ENCODE measurements around the gene EIF2S2.
"Not testable (repeated sequence)": the region's sequence is repeated elsewhere in the genome, so short reads cannot be mapped to it uniquely, and the experiment has no call there.

Gene EIF2S2, protein sequence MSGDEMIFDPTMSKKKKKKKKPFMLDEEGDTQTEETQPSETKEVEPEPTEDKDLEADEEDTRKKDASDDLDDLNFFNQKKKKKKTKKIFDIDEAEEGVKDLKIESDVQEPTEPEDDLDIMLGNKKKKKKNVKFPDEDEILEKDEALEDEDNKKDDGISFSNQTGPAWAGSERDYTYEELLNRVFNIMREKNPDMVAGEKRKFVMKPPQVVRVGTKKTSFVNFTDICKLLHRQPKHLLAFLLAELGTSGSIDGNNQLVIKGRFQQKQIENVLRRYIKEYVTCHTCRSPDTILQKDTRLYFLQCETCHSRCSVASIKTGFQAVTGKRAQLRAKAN

DNA sequence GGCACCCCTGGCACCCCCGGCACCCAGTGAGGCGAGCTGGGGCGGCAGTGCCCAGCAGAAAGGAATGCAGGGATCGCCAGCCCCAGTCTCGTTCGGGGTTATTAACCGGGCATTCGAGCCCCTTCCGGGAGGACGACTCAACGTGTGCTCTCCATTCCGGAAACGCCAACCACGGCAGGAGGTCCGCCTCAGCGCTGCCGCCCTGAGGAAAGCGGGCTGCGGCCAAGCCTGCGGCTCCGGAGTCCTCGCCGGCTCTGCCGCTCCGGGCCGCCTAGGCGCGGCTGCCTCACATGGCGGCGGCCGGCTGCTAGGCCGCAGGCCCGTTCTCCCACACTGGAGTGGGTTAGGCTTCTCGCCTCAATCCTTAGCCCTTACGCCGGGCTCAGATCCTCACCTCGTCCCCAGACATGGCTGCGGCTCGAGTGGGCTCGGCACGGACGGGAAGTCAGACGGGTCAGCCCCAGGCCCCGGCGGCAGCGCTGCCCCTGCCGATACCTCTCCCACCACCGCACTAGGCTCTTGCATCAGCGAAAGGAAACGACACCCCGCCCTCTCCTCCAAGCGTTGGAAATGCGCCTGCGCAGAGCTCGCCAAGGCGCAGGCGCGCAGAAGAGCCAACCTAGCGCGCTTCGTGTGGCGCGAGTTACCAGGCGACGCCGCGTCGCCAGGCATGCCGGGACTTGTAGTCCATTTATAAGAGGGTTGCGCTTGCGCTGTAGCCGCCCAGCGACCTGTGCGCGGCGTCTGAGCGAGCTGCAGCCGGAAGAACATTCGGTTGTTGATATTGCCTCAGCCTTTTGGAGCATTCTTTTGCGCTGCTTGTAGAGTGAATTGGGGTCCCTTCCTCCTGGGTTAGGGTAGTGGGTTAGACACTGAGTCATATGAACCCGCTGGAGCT lies at the start of gene EIF2S2:
Gene EIF2S2 (minus strand): TSS at position 542 of the 898 bp plus-strand sequence. CDS start 133 bp downstream, at position 409.
- DNase-seq (ENCODE audit: low read depth), result peak; percentile 94

DNA sequence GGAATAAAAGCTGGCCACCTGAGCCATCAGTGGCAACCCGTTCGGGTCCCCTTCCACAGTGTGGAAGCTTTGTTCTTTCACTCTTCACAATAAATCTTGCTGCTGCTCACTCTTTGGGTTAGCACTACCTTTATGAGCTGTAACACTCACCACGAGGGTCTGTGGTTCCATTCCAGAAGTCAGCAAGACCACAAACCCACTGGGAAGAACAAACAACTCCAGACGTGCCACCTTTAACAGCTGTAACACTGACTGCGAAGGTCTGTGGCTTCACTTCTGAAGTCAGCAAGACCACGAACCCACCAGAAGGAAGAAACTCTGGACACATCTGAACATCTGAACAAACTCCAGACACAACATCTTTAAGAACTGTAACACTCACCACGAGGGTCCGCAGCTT lies 45.7 kb upstream of the EIF2S2 start:
- DNase-seq (ENCODE audit: low read depth), result not testable (repeated sequence)

DNA sequence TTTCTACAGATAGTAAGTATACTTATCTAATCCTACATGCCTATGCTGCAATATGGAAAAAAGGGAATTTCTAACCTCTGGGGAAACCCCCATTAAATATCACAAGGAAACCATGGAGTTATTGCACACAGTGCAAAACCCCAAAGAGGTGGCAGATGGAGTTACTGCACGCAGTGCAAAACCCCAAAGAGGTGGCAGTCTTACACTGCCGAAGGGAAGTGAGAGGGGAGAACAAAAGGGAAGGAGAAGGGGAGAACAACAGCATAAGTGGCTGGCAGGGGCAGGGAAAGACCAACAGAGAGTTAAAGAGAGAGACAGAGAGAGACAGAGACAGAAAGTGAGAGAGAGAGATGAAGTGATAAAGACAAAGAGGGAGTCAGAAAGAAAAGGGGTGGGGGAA lies 43.8 kb upstream of the EIF2S2 start:
- no peak for DNase-seq (ENCODE audit: low read depth)

DNA sequence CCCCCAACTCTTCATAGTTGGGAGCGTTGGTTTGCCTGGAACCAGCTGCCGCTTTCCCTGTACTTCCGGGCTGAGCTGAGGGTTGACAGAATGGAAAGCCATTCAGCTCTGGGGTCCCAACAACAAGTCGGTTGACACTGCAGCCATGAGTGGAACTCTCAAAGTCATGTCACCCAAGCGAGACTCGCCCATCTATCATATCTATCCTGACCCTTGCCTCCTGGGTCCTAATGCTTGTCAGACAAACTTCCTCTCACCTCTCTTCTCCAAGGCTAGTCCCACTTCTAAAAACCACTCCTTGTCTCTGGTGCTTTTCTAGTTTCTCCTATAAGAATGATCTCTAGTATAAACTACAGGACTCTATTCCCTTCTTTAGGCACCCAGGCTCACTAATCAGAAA lies 41.1 kb upstream of the EIF2S2 start:
- not testable (repeated sequence) for DNase-seq (ENCODE audit: low read depth)

DNA sequence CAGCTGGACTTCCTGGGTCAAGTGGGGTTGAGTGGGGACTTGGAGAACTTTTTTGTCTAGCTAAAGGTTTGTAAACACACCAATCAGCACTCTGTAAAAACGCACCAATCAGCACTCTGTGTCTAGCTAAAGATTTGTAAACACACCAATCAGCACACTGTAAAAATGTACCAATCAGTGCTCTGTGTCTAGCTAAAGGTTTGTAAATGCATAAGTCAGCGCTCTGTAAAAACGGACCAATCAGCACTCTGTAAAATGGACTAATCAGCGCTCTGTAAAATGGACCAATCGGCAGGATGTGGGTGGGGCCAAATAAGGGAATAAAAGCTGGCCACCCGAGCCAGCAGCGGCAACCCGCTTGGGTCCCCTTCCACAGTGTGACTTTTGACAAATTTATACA lies 40.0 kb upstream of the EIF2S2 start:
- not testable (repeated sequence) for DNase-seq (ENCODE audit: low read depth)

DNA sequence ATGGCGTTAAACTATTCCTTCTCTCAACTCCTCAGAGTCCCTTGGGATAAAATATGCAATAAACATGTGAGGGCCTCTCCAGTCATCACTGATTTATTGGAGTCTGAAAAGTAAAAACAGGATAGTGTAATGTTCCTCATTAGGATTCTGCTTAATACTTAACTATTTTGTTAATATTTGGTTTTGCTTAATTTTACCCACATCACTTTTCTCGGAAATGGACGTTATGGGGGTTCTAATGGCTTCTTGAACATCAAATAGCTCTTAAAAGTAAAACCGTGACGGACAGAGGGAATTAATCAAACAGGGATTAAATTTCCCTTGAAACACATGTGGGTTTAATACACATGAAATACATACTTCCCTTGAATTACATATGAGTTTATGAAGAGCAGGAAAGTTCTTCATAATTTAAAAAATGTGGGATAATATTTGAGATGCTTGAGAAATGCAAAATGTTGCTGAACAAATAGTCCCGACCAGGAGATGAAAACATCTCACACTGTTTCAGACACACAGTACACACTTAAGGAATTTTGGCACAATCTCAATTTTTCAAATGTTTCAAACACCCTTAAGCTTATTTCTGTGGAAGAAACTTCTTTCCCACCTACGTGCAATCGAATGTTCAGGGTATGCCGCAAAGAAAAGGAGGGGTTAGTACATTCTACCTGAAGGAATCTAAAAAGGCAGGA lies 38.4 kb upstream of the EIF2S2 start:
- DNase-seq (ENCODE audit: low read depth), result no peak

DNA sequence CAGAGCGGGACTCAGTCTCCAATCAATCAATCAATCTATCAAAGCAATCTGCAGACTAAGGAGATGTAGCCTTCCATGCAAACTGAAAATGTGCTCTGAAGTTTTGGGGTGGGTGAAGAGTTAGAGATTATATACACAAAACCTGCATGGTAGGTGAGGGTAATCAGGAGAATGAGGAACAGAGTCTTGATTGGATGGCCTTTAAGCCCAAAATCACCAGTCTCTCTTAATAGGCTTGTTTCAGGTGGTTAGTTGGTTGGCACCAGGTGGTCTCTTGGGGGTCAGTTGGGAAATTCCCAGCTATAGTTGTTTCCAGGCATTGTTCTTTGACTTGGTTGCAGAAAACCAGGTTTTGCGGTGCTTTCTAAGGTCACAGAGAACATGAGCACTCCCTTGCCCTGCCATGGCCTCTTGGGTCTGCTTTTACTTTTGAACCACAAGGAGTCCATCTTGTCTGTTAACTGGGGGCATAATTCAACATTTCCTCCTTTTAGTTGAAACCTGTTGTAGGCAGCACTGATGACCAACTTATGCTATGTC lies 33.3 kb upstream of the EIF2S2 start:
- no peak for DNase-seq (ENCODE audit: low read depth)

DNA sequence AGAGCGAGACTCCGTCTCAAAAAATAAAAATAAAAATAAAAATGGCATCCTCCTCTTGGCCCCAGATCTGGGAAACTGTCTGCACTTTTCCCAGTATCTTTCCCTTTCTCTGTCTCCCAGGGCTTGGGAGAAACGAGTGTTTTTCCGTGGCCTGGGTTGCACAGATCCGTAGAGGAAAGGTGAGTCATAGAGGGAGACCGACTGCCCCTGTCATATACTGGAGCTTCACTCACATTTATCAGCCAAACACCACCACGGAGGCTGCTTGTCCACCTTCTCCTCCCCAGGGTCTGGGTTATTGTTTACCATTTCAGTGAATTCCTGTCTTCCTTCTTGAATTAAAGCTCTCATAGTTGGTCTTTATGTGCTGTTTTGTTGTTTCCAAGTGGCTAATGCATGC lies 31.9 kb upstream of the EIF2S2 start:
- DNase-seq (ENCODE audit: low read depth), result no peak

DNA sequence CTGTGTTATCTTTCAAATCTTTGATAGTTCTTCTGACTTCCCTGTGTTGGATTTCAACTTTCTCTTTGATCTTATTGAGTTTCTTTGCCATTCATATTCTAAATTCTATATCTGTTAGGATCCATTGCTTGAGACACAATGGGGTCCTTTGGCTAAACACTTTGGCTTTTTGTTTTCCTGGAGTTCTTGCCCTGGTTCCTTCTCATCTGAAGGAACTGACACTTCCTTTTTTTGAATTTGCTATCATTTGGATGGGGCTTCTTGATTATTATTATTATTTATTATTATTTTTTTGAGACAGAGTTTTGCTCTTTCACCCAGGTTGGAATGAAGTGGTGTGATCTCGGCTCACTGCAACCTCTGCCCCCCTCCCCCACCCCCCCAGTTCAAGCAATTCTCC lies 30.1 kb upstream of the EIF2S2 start:
- DNase-seq (ENCODE audit: low read depth), result no peak

DNA sequence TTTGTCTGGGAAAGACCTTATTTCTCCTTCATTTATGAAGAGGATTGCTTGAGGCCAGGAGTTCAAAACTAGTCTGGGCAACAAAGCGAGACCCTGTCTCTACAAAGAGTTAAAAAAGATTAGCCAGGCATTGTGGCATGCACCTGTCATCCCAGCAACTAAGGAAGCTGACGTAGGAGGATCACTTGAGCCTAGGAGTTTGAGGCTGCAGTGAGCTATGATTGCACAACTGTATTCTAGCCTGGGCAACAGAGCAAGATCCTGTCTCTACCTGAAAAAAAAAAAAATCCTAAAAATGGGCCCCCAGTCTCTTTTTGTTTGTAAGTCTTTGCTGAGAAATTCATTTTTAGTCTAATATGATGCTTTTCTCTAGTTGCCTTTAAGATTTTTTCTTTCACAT lies 29.2 kb upstream of the EIF2S2 start:
- DNase-seq (ENCODE audit: low read depth), result no peak

DNA sequence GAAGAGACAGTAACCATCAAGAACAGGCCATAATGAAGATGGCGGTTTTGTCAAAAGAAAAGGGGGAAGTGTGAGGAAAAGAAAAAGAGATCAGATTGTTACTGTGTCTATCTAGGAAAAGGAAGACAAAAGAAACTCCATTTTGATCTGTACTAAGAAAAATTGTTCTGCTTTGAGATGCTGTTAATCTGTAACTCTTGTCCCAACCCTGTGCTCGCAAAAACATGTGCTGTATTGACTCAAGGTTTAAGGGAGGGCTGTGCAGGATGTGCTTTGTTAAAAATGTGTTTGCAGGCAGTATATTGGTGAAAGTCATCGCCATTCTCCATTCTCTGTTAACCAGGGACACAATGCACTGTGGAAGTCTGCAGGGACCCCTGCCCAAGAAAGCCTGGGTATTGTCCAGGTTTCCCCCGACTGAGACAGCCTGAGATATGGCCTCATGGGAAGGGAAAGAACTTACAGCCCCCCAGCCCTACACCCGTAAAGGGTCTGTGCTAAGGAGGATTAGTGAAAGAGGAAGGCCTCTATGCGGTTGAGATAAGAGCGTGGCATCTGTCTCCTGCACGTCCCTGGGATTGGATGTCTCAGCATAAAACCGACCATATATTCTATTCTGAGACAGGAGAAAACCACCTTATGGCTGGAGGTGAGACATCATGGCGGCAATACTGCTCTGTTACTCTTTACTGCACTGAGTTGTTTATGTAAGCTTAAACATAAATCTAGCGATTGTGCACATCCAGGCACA lies 23.7 kb upstream of the EIF2S2 start:
- not testable (repeated sequence) for DNase-seq (ENCODE audit: low read depth)

DNA sequence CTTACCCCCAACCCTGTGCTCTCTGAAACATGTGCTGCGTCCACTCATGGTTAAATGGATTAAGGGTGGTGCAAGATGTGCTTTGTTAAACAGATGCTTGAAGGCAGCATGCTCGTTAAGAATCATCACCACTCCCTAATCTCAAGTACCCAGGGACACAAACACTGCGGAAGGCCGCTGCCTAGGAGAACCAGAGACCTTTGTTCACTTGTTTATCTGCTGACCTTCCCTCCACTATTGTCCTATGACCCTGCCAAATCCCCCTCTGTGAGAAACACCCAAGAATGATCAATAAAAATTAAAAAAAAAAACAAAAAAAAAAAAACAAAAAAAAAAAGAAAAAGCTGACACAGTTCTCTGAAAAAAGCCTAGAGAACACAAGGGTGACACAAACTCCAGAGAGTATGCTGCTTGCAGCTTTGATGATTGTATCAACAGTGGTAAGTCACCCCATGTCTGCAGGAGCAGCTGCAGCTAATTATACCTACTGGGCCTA lies 21.4 kb upstream of the EIF2S2 start:
- not testable (repeated sequence) for DNase-seq (ENCODE audit: low read depth)

DNA sequence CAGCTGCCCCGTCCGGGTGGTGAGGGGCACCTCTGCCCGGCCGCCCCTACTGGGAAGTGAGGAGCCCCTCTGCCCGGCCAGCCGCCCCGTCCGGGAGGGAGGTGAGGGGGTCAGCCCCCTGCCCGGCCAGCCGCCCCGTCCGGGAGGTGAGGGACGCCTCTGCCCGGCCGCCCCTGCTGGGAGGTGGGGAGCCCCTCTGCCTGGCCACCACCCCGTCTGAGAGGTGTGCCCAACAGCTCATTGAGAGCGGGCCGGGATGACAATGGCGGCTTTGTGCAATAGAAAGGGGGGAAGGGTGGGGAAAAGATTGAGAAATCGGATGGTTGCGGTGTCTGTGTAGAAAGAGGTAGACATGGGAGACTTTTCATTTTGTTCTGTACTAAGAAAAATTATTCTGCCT lies 20.9 kb upstream of the EIF2S2 start:
- DNase-seq (ENCODE audit: low read depth), result not testable (repeated sequence)

DNA sequence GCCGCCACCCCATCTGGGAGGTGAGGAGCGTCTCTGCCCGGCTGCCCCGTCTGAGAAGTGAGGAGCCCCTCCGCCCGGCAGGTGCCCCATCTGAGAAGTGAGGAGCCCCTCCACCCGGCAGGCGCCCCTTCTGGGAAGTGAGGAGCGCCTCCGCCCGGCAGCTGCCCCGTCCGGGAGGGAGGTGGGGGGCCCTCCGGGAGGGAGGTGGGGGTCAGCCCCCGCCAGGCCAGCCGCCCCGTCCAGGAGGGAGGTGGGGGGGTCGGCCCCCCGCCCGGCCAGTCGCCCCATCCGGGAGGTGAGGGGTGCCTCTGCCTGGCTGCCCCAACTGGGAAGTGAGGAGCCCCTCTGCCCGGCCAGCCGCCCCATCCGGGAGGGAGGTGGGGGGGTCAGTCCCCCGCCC lies 20.4 kb upstream of the EIF2S2 start:
- DNase-seq (ENCODE audit: low read depth), result not testable (repeated sequence)

DNA sequence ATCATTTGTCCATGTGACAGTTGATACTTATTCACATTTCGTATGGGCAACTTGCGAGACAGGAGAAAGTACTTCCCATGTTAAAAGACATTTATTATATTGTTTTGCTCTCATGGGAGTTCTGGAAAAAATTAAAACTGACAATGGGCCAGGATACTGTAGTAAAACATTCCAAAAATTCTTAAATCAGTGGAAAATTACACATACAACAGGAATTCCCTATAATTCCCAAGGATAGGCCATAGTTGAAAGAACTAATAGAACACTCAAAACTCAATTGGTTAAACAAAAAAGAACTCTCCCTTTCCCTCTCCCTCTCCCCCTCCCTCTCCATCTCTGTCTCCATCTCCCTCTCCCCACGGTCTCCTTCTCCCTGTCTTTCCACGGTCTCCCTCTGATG lies 19.4 kb upstream of the EIF2S2 start:
- no peak for DNase-seq (ENCODE audit: low read depth)

DNA sequence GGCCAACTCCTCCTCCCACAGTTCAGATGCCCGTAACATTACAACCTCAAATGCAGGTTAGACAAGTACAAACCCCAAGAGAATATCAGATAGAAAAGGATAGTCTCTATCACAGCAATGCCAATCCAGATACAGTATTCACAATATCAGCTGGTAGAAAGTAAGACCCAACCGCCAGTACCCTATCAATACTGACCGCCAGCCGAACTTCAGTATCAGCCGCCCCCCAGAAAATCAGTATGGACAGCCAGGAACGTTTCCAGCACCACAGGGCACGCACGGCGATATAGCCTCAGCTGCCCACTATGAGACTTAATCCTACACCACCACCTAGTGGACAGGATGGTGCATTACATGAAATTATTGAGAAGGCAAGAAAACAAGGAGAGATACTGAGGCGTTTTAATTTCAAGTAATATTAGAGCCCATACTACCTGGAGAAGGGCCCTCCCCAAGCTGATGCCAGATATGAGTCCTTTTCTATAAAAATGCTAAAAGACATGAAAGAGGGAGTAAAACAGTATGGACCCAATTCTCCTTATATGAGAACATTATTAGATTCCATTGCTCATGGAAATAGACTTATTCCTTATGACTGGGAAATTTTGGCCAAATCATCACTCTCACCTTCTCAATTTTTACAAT lies 17.6 kb upstream of the EIF2S2 start:
- DNase-seq (ENCODE audit: low read depth), result peak; percentile 9

DNA sequence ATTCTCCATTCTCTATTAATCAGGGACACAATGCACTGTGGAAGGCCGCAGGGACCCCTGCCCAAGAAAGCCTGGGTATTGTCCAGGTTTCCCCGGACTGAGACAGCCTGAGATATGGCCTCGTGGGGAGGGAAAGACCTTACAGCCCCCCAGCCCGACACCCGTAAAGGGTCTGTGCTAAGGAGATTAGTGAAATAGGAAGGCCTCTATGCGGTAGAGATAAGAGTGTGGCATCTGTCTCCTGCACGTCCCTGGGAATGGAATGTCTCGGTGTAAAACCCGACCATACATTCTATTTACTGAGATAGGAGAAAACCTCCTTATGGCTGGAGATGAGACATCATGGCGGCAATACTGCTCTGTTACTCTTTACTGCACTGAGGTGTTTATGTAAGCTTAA lies 15.7 kb upstream of the EIF2S2 start:
- no peak for DNase-seq (ENCODE audit: low read depth)

DNA sequence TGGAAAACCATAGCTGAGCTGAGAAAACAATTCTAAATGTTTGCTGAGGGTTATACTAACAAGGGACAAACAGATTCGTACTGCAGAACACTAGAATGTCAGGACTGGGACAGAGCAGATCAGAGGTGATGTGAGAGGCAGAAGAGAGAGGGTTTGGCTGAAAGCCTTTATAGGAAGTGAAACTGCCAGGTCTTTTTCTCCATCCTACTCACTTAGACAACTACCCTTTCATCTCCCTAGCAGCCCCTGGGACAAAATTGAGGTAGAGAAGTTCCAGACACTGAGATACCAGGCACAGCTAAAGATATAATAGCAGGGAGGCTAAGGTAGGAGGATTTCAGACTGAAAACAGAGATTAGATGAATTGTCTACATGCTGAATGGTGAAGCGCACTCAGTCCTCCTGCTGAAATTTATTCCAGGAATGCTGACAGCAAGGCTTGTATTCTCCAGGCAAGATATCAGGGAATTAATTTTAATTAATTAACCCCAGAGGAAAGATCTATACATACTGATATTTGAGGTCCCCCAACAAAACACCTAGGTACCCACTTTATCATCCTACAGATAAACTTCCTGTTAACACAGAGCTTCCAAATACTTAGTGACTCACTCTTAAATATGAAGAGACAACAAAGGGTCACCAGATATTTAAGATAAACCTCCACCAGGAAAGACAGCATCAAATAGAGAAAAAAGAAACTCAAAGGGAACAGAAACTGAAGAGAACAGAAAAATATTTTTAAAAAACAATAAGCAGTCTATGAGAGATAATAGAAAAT lies 12.6 kb upstream of the EIF2S2 start:
- DNase-seq (ENCODE audit: low read depth), result no peak

DNA sequence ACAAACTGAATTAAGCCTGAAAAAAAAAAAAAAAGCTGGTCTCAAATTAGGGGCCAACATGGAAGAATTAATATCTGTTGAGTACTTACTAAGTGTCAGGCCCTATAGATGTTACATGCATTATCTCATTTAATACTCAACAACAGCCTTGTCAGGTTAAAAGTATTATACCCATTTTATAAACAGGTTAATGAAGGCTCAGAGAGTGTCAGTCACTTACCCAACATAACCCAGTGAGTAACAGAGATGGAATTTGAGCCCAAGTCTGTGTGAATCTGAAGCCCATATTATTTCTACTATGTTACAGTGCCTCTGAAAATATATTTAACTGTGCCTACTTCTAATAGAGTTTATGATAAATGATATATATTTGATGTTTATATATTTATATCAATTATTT lies 11.3 kb upstream of the EIF2S2 start:
- no peak for DNase-seq (ENCODE audit: low read depth)
